Stimulated activated CD8-positive, alpha-beta memory T cell treated with anti-CD3 and anti-CD28 coated beads, Interleukin-7, amount 100 ng/mL, for 48 hours (primary cell): Measurements from ENCODE around the gene TMEM95.

ENCODE experiments used
- DNase-seq, 2 donors: peaks; one replicate each; pipeline ENCODE4 v3.0.0-alpha.2; 2020; ENCODE audit warnings: low read depth in 1 of 2; ENCODE audit errors: extremely low read depth in 1 of 2

TMEM95 gene

GRCh38 chr17:7403977-7404736 is 49.2 kb downstream of the TMEM95 start, which contains the start of gene TMEM256:
Gene TMEM256 (minus strand): TSS chr17:7404097. CDS start chr17:7404084, 13 bp downstream.
- DNase-seq: peak; percentile 88 to 97

- DNase-seq: peak; percentile 26 to 41
These were observed 49.9 kb downstream of the TMEM95 start for GRCh38 chr17:7404737-7405349.

- no peak for DNase-seq
These were observed 50.6 kb downstream of the TMEM95 start for GRCh38 chr17:7405350-7406234.

- no peak for DNase-seq
These were observed 51.4 kb downstream of the TMEM95 start for GRCh38 chr17:7406235-7406825.
